Measurements from ENCODE around the gene DSPP. TPM values are rescaled to one million over a fixed set of nuclear protein-coding genes. Genes with fewer than 3 reads are reported as not detected.

Gene DSPP
- total RNA-seq, 1 experiment from 2014 or later = not detected

- H3K9ac ChIP-seq (ENCODE audit: extremely low read depth, insufficient read length, low read length) = no peak overlapping the region
- H4K8ac ChIP-seq (replicated peaks; ENCODE audit: insufficient read length, low read depth, low read length) = no peak overlapping the region
- TF ChIP-seq CTCF (conservative IDR thresholded peaks at IDR 0.05) = no peak
- H2BK120ac ChIP-seq (ENCODE audit: low read depth, low read length, poor library complexity, severe bottlenecking) = no peak overlapping the region
- no peak overlapping the region for H3T11ph ChIP-seq (ENCODE audit: low read length)
- H3K36me3 Mint-ChIP-seq (ENCODE audit: insufficient read depth in 1 of 3, low read depth in 3 of 3) = no peaks in the 10 kb centered on the region
- H3K18ac ChIP-seq (ENCODE audit: insufficient read length, low read depth, low read length) = no peak overlapping the region
- no peaks in the 10 kb centered on the region for H3K23me2 ChIP-seq (ENCODE audit: insufficient read length, low read depth, low read length, poor library complexity, severe bottlenecking)
- peaks cover 0 to 15% of the 10 kb centered on the region in 2 experiments; a peak in 3 of 4 replicates for H3K4me1 Mint-ChIP-seq
- H2AK5ac ChIP-seq (ENCODE audit: insufficient read length, low read length) = no peak overlapping the region
- H3K14ac ChIP-seq (ENCODE audit: insufficient read depth, low read length) = no peak overlapping the region
- no peaks in the 10 kb centered on the region for H3K79me2 ChIP-seq (ENCODE audit: insufficient read depth, low read length)
- no peak overlapping the region for H2BK15ac ChIP-seq (ENCODE audit: low read depth, low read length)
- H3K4me3 Mint-ChIP-seq = no peak overlapping the region
- no peak overlapping the region for H3K23ac ChIP-seq (ENCODE audit: insufficient read length, low read depth, low read length)
- no peaks in the 10 kb centered on the region for H3K9me3 ChIP-seq (ENCODE audit: control insufficient read depth, low read depth, low read length)
- DNase-seq = no peak
- H2AFZ ChIP-seq (ENCODE audit: low read length) = no peak overlapping the region
- H3K27me3 Mint-ChIP-seq (ENCODE audit: low read depth) = no peaks in the 10 kb centered on the region; the same call in 1 of the 2 replicates
- H4K5ac ChIP-seq (ENCODE audit: insufficient read length, low read depth, low read length) = no peak overlapping the region
- H4K20me1 ChIP-seq (ENCODE audit: control insufficient read depth, insufficient read depth, insufficient read length) = no peaks in the 10 kb centered on the region
- H2BK5ac ChIP-seq (ENCODE audit: insufficient read length, low read length) = no peak overlapping the region
- H3K9me3 Mint-ChIP-seq = peaks cover 0 to 2% of the 10 kb centered on the region in 2 experiments; a peak in 1 of 5 replicates
- H4K91ac ChIP-seq (ENCODE audit: insufficient read length, low read depth, low read length) = no peak overlapping the region
- H3K79me1 ChIP-seq (ENCODE audit: insufficient read depth, low read depth, low read length, poor library complexity, severe bottlenecking) = no peaks in the 10 kb centered on the region
- no peak overlapping the region for H2BK20ac ChIP-seq (ENCODE audit: low read depth, low read length, poor library complexity, severe bottlenecking)
- no peak overlapping the region for H2BK12ac ChIP-seq (ENCODE audit: insufficient read length, low read depth, low read length)
- H3K4ac ChIP-seq (ENCODE audit: low read depth, low read length) = no peak overlapping the region
- no peak overlapping the region for H3K27ac Mint-ChIP-seq
- H3K27ac ChIP-seq (ENCODE audit: insufficient read length, low read depth, low read length) = no peak overlapping the region
- no peak overlapping the region for H3K56ac ChIP-seq (ENCODE audit: insufficient read length, low read depth, low read length)
- no peaks in the 10 kb centered on the region for H3K4me1 ChIP-seq (ENCODE audit: insufficient read depth, low read length)
- no peaks in the 10 kb centered on the region for H3K27me3 ChIP-seq (ENCODE audit: insufficient read depth, low read length)
- no peak overlapping the region for H3K4me2 ChIP-seq (ENCODE audit: insufficient read depth, insufficient read length, low read length)
- WGBS (ENCODE audit: extremely low coverage, insufficient read length, low lambda C conversion rate) = no CpG with 5 or more reads among the region's 8 CpGs
Measured at GRCh38 chr4:87622303-87622702, 14.0 kb downstream of the DSPP start.
